Measurements from ENCODE around the gene SEC62.

GRCh38 chr3:169955406-169955805, 11.2 kb upstream of the SEC62 start:
- TF ChIP-seq, protein P1, sequence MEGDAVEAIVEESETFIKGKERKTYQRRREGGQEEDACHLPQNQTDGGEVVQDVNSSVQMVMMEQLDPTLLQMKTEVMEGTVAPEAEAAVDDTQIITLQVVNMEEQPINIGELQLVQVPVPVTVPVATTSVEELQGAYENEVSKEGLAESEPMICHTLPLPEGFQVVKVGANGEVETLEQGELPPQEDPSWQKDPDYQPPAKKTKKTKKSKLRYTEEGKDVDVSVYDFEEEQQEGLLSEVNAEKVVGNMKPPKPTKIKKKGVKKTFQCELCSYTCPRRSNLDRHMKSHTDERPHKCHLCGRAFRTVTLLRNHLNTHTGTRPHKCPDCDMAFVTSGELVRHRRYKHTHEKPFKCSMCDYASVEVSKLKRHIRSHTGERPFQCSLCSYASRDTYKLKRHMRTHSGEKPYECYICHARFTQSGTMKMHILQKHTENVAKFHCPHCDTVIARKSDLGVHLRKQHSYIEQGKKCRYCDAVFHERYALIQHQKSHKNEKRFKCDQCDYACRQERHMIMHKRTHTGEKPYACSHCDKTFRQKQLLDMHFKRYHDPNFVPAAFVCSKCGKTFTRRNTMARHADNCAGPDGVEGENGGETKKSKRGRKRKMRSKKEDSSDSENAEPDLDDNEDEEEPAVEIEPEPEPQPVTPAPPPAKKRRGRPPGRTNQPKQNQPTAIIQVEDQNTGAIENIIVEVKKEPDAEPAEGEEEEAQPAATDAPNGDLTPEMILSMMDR (IDR thresholded peaks at IDR 0.05), result no peak
- TF ChIP-seq POLR2A (IDR thresholded peaks at IDR 0.05), result no peak
